ENCODE results near the gene CLDND1. TPM values are rescaled to one million over a fixed set of nuclear protein-coding genes. Genes with fewer than 3 reads are reported as not detected.

CLDND1 gene
- total RNA-seq, 1 experiment from 2014 or later: 472 TPM

DNA sequence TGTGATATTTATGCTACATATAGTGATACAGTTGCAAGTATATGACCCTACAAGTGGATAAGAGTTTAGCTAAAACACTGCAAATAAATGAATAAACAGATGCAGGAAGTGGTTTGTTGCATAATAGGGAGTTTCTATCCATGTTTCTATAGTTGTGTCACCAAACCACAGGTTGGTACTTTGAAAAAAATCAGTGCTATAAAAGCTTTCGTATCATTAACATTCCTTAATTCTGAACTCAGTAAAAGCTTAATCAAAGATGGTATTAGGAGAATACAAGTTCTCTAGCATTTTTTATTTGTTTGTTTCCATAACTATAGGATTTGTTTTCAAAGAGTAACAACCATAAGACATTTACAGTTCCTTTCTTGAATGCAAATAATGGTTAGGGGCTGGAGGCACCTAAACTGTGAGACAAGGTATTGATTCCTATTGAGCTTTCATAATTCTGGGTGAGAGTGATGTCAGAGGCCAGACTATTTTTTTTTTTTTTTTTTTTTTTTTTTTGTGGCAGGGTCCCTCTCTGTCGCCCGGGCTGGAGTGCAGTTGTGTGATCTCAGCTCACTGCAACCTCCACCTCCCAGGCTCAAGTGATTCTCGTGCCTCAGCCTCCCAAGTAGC, 41.1 kb upstream of the CLDND1 start:
- Histone ChIP-seq H3K4me3 (replicated peaks in 1 of 2; ENCODE audit: low read depth in 1 of 2, low read length in 2 of 2) (no peak overlapping the region), H2AFZ (ENCODE audit: low read depth, low read length, poor library complexity, severe bottlenecking) (no peak overlapping the region), H3K36me3 (ENCODE audit: control insufficient read depth in 1 of 2, insufficient read depth in 2 of 2, low read length in 2 of 2) (no peaks in the 10 kb centered on the region), H3K4me2 (ENCODE audit: low read length) (peak overlapping the region; percentile 38), H3K79me2 (ENCODE audit: insufficient read depth, low read length) (no peaks in the 10 kb centered on the region; the same call in none of the 2 replicates), H3K9ac (ENCODE audit: low read length) (peak overlapping the region; percentile 59), H3K4me1 (ENCODE audit: control insufficient read depth in 1 of 2, insufficient read depth in 2 of 2, low read length in 2 of 2) (peaks cover 59 to 79% of the 10 kb centered on the region in 2 experiments), H3K9me3 (ENCODE audit: control insufficient read depth in 1 of 2, insufficient read depth in 1 of 2, low read depth in 1 of 2, low read length in 2 of 2) (no peaks in the 10 kb centered on the region), H3K9me2 (ENCODE audit: insufficient read depth) (no peaks in the 10 kb centered on the region), H3K27ac (ENCODE audit: low read depth, low read length) (peak overlapping the region; percentile 83), H3K27me3 (ENCODE audit: insufficient read depth, low read length) (no peaks in the 10 kb centered on the region), H4K20me1 (ENCODE audit: insufficient read depth) (no peaks in the 10 kb centered on the region)
- ATAC-seq: peak; percentile 35
- intact Hi-C loops (cut with micrococcal nuclease): no loop called here
- RAD21 ChIA-PET (ENCODE audit: low non-redundant PET in 1 of 2, low total read pairs in 2 of 2, uncharacterized antibody in 2 of 2, unreplicated experiment in 2 of 2): interaction anchor here in 1 of 2 experiments (0.6 kb wide), 1 partner anchor 30 kb away, joined by 3 read pairs; no protein-coding TSS in a partner anchor
- BruUV-seq (replicated peaks): TSS peak; percentile 86
- CTCF ChIA-PET: interaction anchor here (1.1 to 1.4 kb wide), 2 partner anchors 10 to 22 kb away, joined by 3 to 4 read pairs; no protein-coding TSS in a partner anchor
- POLR2A ChIA-PET: interaction anchor here (0.7 to 2.4 kb wide), 9 partner anchors 9 to 55 kb away, joined by 3 to 8 read pairs (median 5); partner anchors contain the start of gene CLDND1
- DNase-seq (ENCODE audit: low read depth, low spot score): no peak
- TF ChIP-seq SP1 (IDR thresholded peaks at IDR 0.05; ENCODE audit: low read depth): peak; percentile 71
- no peak for TF ChIP-seq POLR2A (IDR thresholded peaks at IDR 0.05; ENCODE audit: borderline replicate concordance, extremely low read depth, insufficient read depth, insufficient read length)
- TF ChIP-seq ZNF274 (IDR thresholded peaks at IDR 0.05; ENCODE audit: low read depth, low read length): no peak
- no peak for TF ChIP-seq EGR1 (IDR thresholded peaks at IDR 0.05; ENCODE audit: low read depth)
- no peak for TF ChIP-seq RAD21 (IDR thresholded peaks at IDR 0.05; ENCODE audit: low read depth)
- TF ChIP-seq ELF1 (IDR thresholded peaks at IDR 0.05; ENCODE audit: borderline replicate concordance, low read depth): no peak
- TF ChIP-seq YY1 (IDR thresholded peaks at IDR 0.05; ENCODE audit: extremely low read depth, insufficient replicate concordance, low read depth, low read length): no peak
- no peak for TF ChIP-seq EZH2 (IDR thresholded peaks at IDR 0.05)
- TF ChIP-seq, protein P1, sequence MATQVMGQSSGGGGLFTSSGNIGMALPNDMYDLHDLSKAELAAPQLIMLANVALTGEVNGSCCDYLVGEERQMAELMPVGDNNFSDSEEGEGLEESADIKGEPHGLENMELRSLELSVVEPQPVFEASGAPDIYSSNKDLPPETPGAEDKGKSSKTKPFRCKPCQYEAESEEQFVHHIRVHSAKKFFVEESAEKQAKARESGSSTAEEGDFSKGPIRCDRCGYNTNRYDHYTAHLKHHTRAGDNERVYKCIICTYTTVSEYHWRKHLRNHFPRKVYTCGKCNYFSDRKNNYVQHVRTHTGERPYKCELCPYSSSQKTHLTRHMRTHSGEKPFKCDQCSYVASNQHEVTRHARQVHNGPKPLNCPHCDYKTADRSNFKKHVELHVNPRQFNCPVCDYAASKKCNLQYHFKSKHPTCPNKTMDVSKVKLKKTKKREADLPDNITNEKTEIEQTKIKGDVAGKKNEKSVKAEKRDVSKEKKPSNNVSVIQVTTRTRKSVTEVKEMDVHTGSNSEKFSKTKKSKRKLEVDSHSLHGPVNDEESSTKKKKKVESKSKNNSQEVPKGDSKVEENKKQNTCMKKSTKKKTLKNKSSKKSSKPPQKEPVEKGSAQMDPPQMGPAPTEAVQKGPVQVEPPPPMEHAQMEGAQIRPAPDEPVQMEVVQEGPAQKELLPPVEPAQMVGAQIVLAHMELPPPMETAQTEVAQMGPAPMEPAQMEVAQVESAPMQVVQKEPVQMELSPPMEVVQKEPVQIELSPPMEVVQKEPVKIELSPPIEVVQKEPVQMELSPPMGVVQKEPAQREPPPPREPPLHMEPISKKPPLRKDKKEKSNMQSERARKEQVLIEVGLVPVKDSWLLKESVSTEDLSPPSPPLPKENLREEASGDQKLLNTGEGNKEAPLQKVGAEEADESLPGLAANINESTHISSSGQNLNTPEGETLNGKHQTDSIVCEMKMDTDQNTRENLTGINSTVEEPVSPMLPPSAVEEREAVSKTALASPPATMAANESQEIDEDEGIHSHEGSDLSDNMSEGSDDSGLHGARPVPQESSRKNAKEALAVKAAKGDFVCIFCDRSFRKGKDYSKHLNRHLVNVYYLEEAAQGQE (IDR thresholded peaks at IDR 0.05; ENCODE audit: low read depth): no peak
- TF ChIP-seq, protein P2, sequence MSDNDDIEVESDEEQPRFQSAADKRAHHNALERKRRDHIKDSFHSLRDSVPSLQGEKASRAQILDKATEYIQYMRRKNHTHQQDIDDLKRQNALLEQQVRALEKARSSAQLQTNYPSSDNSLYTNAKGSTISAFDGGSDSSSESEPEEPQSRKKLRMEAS (IDR thresholded peaks at IDR 0.05): no peak; the same call in 1 of the 2 replicates
- peak; percentile 94 for TF ChIP-seq CEBPB (IDR thresholded peaks at IDR 0.05; ENCODE audit: low read depth)
- TF ChIP-seq FOSL1 (IDR thresholded peaks at IDR 0.05; ENCODE audit: low read depth): peak; percentile 35; the same call in 1 of the 2 replicates
- TF ChIP-seq SRF (IDR thresholded peaks at IDR 0.05; ENCODE audit: low read depth): 0 out of 2 replicates have a peak, but pooled peaks have one; percentile 35
- no peak for TF ChIP-seq EZH2phosphoT487 (IDR thresholded peaks at IDR 0.05; ENCODE audit: borderline replicate concordance)
- TF ChIP-seq SIN3A (IDR thresholded peaks at IDR 0.05; ENCODE audit: low read depth): no peak
- TF ChIP-seq, protein P3, sequence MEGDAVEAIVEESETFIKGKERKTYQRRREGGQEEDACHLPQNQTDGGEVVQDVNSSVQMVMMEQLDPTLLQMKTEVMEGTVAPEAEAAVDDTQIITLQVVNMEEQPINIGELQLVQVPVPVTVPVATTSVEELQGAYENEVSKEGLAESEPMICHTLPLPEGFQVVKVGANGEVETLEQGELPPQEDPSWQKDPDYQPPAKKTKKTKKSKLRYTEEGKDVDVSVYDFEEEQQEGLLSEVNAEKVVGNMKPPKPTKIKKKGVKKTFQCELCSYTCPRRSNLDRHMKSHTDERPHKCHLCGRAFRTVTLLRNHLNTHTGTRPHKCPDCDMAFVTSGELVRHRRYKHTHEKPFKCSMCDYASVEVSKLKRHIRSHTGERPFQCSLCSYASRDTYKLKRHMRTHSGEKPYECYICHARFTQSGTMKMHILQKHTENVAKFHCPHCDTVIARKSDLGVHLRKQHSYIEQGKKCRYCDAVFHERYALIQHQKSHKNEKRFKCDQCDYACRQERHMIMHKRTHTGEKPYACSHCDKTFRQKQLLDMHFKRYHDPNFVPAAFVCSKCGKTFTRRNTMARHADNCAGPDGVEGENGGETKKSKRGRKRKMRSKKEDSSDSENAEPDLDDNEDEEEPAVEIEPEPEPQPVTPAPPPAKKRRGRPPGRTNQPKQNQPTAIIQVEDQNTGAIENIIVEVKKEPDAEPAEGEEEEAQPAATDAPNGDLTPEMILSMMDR (IDR thresholded peaks at IDR 0.05 in 2 of 3, conservative IDR thresholded peaks at IDR 0.05 in 1 of 3; ENCODE audit: borderline replicate concordance in 1 of 3, insufficient read depth in 1 of 3, low read depth in 2 of 3, low read length in 2 of 3): no peak
- no peak for TF ChIP-seq TCF7L2 (IDR thresholded peaks at IDR 0.05; ENCODE audit: borderline replicate concordance, extremely low read depth, insufficient read depth, insufficient read length)
- TF ChIP-seq, protein P4, sequence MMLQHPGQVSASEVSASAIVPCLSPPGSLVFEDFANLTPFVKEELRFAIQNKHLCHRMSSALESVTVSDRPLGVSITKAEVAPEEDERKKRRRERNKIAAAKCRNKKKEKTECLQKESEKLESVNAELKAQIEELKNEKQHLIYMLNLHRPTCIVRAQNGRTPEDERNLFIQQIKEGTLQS (IDR thresholded peaks at IDR 0.05): no peak
- TF ChIP-seq ZFX (IDR thresholded peaks at IDR 0.05): no peak
- TF ChIP-seq CBX3 (IDR thresholded peaks at IDR 0.05; ENCODE audit: low read depth): peak; percentile 5; the same call in 1 of the 2 replicates
